K562 (cell line): ENCODE results near the gene GPRASP3. TPM values are rescaled to one million over a fixed set of nuclear protein-coding genes. Genes with fewer than 3 reads are reported as not detected.

Source experiments
- ATAC-seq: fragments of 200-7000 bp; cut with Tn5 transposase; 3 replicates; pipeline ENCODE4 v1.9.1; 2020; ENCODE audit warnings: moderate library complexity
- BruUV-seq: library from RNA; stranded (reverse); fragments of 400-500 nt; replicated peaks from 2 replicates; lab custom pipeline; 2021; lab: Mats Ljungman, UMichigan
- CTCF ChIA-PET: fragments of 300-600 bp; formaldehyde crosslinking; extraction: SDS; loops from one replicate; lab custom pipeline; 2021; ENCODE audit warnings: low intra/inter-chr PET ratio; lab: Yijun Ruan, JAX
- POLR2A ChIA-PET: fragments of 300-600, 350-650 bp; sonication (Branson Sonifier 250); formaldehyde crosslinking; extraction: SDS; loops from one replicate; lab custom pipeline; 2021; ENCODE audit warnings: antibody characterized with exemption, inconsistent platforms; lab: Yijun Ruan, JAX
- DNase-seq, 4 experiments: peaks; one replicate each; pipeline versions ENCODE4 v3.0.0 to v3.0.0-alpha.2; 2011 to 2018; ENCODE audit warnings: low spot score in 3 of 4, mixed read lengths in 3 of 4; ENCODE audit errors: extremely low read depth in 1 of 4
- FAIRE-seq: peaks from 2 replicates; lab custom pipeline; 2011; peaks lifted over from hg19 to GRCh38; lab: Jason Lieb, UNC
- H2AFZ ChIP-seq: 2 replicates; pipeline ENCODE4 v1.6.0; 2011; ENCODE audit warnings: low read depth, low read length, control low read depth, inconsistent platforms
- H3K27ac ChIP-seq: fragments of 200-600 bp; 3 replicates; pipeline ENCODE4 v1.8.0; 2011; ENCODE audit warnings: low read depth, mild to moderate bottlenecking, control low read depth, inconsistent platforms, low read length, moderate library complexity, mixed read lengths; ENCODE audit errors: extremely low read depth
- H3K27me3 ChIP-seq, 2 experiments: fragments of 300-600 bp in 1 of 2; 2 replicates in 1 of 2; 3 replicates in 1 of 2; pipeline versions ENCODE4 v1.6.0 to v1.8.0; 2011; ENCODE audit warnings: inconsistent platforms in 2 of 2, low read length in 2 of 2, mild to moderate bottlenecking in 1 of 2, mixed read lengths in 1 of 2, moderate library complexity in 1 of 2; ENCODE audit not compliant: control insufficient read depth in 2 of 2, insufficient read depth in 2 of 2
- H3K36me3 ChIP-seq: fragments of 300-600 bp; 3 replicates; pipeline ENCODE4 v1.8.0; 2011; ENCODE audit warnings: mild to moderate bottlenecking, low read length, inconsistent platforms; ENCODE audit not compliant: control insufficient read depth, insufficient read depth
- H3K4me1 ChIP-seq, 2 experiments: fragments of 200-600 bp in 1 of 2; replicated peaks in 1 of 2; 2 replicates in 1 of 2; 3 replicates in 1 of 2; pipeline versions ENCODE4 v1.5.1 to v1.8.0; 2011; ENCODE audit warnings: inconsistent platforms in 2 of 2, low read length in 2 of 2, mild to moderate bottlenecking in 1 of 2, mixed read lengths in 1 of 2, moderate library complexity in 1 of 2; ENCODE audit not compliant: control insufficient read depth in 2 of 2, insufficient read depth in 2 of 2
- H3K4me2 ChIP-seq: 2 replicates; pipeline ENCODE4 v1.6.1; 2011; ENCODE audit warnings: low read length, control low read depth, inconsistent platforms, mixed read lengths; ENCODE audit not compliant: insufficient read depth
- H3K4me3 ChIP-seq: fragments of 200-600 bp; sonication (generic), shearing (Covaris generic); 2 replicates; pipeline ENCODE4 v1.5.1; 2016; ENCODE audit warnings: control low read depth, inconsistent platforms
- H3K79me2 ChIP-seq: fragments of 200-600 bp; 3 replicates; pipeline ENCODE4 v1.8.0; 2011; ENCODE audit warnings: low read length, inconsistent platforms; ENCODE audit not compliant: control insufficient read depth, insufficient read depth
- H3K9ac ChIP-seq, 2 experiments: 2 replicates each; pipeline versions ENCODE4 v1.6.0 to v1.6.1; 2011; ENCODE audit warnings: low read depth in 2 of 2, low read length in 2 of 2, control low read depth in 1 of 2, inconsistent platforms in 1 of 2, mild to moderate bottlenecking in 1 of 2, mixed read lengths in 1 of 2; ENCODE audit not compliant: insufficient read depth in 1 of 2
- H3K9me1 ChIP-seq: one replicate; pipeline ENCODE4 v1.6.0; 2011; ENCODE audit warnings: inconsistent platforms, mild to moderate bottlenecking, low read length, moderate library complexity; ENCODE audit not compliant: control insufficient read depth, insufficient read depth
- H3K9me3 ChIP-seq: replicated peaks from 2 replicates; pipeline ENCODE4 v1.5.1; 2011; ENCODE audit warnings: low read depth, low read length, inconsistent platforms; ENCODE audit not compliant: control insufficient read depth, insufficient read depth
- H4K20me1 ChIP-seq: replicated peaks from 2 replicates; pipeline ENCODE4 v1.6.1; 2011; ENCODE audit warnings: low read length, inconsistent platforms, mixed read lengths; ENCODE audit not compliant: control insufficient read depth, insufficient read depth
- BHLHE40 ChIP-seq: IDR thresholded peaks from 2 replicates; pipeline ENCODE4 v1.6.1; 2011; ENCODE audit warnings: low read length, improper control_type of control experiment
- CUX1 ChIP-seq: fragments of 200-800 bp; sonication (Bioruptor generic); IDR thresholded peaks from 2 replicates; pipeline ENCODE4 v1.6.1; 2016; ENCODE audit warnings: missing genetic modification characterization, missing compliant biosample characterization
- GTF2E2 ChIP-seq: fragments of 200-800 bp; sonication (Bioruptor generic); IDR thresholded peaks from 2 replicates; pipeline ENCODE4 v1.6.1; 2016; ENCODE audit warnings: missing genetic modification characterization, missing compliant biosample characterization
- GTF2F1 ChIP-seq: IDR thresholded peaks from 2 replicates; pipeline ENCODE4 v1.6.1; 2011; ENCODE audit warnings: low read depth, low read length, improper control_type of control experiment
- L3MBTL2 ChIP-seq: fragments of 450-650 bp; IDR thresholded peaks from 2 replicates; pipeline ENCODE4 v1.6.1; 2016; ENCODE audit warnings: mild to moderate bottlenecking, moderate library complexity
- NELFE ChIP-seq: IDR thresholded peaks from 2 replicates; pipeline ENCODE4 v1.6.1; 2011; ENCODE audit warnings: mild to moderate bottlenecking; ENCODE audit not compliant: insufficient read depth, insufficient read length
- PHB ChIP-seq: fragments of 250-450 bp; sonication (Bioruptor Pico); IDR thresholded peaks from 2 replicates; pipeline ENCODE4 v1.5.0; 2021
- ZNF143 ChIP-seq: sonication (generic); formaldehyde crosslinking; IDR thresholded peaks from 2 replicates; pipeline ENCODE4 v1.9.0; 2022; ENCODE audit warnings: mild to moderate bottlenecking, missing genetic modification reagents
- ZNF23 ChIP-seq: fragments of 250-450 bp; sonication (Bioruptor Pico); IDR thresholded peaks from 2 replicates; pipeline ENCODE4 v1.4.0; 2020; ENCODE audit warnings: mild to moderate bottlenecking
- ZSCAN29 ChIP-seq: fragments of 450-650 bp; IDR thresholded peaks from 2 replicates; pipeline ENCODE4 v1.6.1; 2017
- in situ Hi-C: fragments of 300-500 bp; cut with MboI; formaldehyde crosslinking; loops from 4 replicates; pipeline ENCODE4 v1.15.0; 2018; ENCODE audit warnings: inconsistent platforms, mixed read lengths
- intact Hi-C: fragments of 100-400 bp; cut with micrococcal nuclease; formaldehyde crosslinking; loops from 2 replicates; pipeline ENCODE4 v1.14.2; 2022
- polyA plus RNA-seq, 8 experiments: library from polyadenylated mRNA; depleted of rRNA in 4 of 8; stranded (reverse) in 5 of 8; unstranded in 3 of 8; fragments of >200 nt; fragmentation: Nextera tagmentation in 2 of 8; fragmentation: Illumina TruSeq in 1 of 8; extraction: Ambion mirVana in 2 of 8; extraction: Trizol in 1 of 8; gene quantifications; 2 replicates each; pipeline versions ENCODE4 v1.2.1 to v1.2.3, GENCODE V29; 2011 to 2014; ENCODE audit warnings: inconsistent platforms in 1 of 8, missing spikeins in 1 of 8
- total RNA-seq, 7 experiments: library from RNA; depleted of rRNA in 6 of 7; stranded (reverse); fragments of >200 nt in 6 of 7; fragmentation: Illumina TruSeq in 2 of 7; extraction: Trizol in 2 of 7; gene quantifications; 2 replicates each; pipeline versions ENCODE4 v1.2.1 to v1.2.3, GENCODE V29; 2011 to 2021; ENCODE audit warnings: low replicate concordance in 1 of 7
- TF ChIP-seq, protein P1 (sequence below): fragments of 250-450 bp; sonication (Bioruptor Pico); IDR thresholded peaks from 2 replicates; pipeline ENCODE4 v1.4.0; 2020

The GPRASP3 gene
- total and polyA plus RNA-seq, 9 of the 15 experiments (the other 6 are each of a cell fraction or from before 2014, with no cell fraction given) = 0.50 to 1.9 (median 1.1) TPM

GRCh38 chrX:102696306-102696705, 24.2 kb upstream of the GPRASP3 start (continued):
- TF ChIP-seq, protein P1, sequence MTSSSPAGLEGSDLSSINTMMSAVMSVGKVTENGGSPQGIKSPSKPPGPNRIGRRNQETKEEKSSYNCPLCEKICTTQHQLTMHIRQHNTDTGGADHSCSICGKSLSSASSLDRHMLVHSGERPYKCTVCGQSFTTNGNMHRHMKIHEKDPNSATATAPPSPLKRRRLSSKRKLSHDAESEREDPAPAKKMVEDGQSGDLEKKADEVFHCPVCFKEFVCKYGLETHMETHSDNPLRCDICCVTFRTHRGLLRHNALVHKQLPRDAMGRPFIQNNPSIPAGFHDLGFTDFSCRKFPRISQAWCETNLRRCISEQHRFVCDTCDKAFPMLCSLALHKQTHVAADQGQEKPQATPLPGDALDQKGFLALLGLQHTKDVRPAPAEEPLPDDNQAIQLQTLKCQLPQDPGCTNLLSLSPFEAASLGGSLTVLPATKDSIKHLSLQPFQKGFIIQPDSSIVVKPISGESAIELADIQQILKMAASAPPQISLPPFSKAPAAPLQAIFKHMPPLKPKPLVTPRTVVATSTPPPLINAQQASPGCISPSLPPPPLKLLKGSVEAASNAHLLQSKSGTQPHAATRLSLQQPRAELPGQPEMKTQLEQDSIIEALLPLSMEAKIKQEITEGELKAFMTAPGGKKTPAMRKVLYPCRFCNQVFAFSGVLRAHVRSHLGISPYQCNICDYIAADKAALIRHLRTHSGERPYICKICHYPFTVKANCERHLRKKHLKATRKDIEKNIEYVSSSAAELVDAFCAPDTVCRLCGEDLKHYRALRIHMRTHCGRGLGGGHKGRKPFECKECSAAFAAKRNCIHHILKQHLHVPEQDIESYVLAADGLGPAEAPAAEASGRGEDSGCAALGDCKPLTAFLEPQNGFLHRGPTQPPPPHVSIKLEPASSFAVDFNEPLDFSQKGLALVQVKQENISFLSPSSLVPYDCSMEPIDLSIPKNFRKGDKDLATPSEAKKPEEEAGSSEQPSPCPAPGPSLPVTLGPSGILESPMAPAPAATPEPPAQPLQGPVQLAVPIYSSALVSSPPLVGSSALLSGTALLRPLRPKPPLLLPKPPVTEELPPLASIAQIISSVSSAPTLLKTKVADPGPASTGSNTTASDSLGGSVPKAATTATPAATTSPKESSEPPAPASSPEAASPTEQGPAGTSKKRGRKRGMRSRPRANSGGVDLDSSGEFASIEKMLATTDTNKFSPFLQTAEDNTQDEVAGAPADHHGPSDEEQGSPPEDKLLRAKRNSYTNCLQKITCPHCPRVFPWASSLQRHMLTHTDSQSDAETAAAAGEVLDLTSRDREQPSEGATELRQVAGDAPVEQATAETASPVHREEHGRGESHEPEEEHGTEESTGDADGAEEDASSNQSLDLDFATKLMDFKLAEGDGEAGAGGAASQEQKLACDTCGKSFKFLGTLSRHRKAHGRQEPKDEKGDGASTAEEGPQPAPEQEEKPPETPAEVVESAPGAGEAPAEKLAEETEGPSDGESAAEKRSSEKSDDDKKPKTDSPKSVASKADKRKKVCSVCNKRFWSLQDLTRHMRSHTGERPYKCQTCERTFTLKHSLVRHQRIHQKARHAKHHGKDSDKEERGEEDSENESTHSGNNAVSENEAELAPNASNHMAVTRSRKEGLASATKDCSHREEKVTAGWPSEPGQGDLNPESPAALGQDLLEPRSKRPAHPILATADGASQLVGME (CRISPR knock-in tag) = no peak
- no peak for TF ChIP-seq GTF2E2 (tag)
- no peak for TF ChIP-seq ZSCAN29

GRCh38 chrX:102697494-102697893, 23.0 kb upstream of the GPRASP3 start:
- H2AFZ ChIP-seq = no peak overlapping the region
- no peaks in the 10 kb centered on the region for H3K79me2 ChIP-seq
- FAIRE-seq = no peak
- H3K4me1 ChIP-seq = no peaks in the 10 kb centered on the region
- ATAC-seq = no peak
- in situ Hi-C loops = no loop called here
- no peaks in the 10 kb centered on the region for H3K36me3 ChIP-seq
- no peak for DNase-seq
- no peak overlapping the region for H3K4me2 ChIP-seq
- no peak overlapping the region for H3K27ac ChIP-seq
- H3K9me1 ChIP-seq = no peaks in the 10 kb centered on the region
- H3K9ac ChIP-seq = no peak overlapping the region
- H3K4me3 ChIP-seq = no peak overlapping the region
- CTCF ChIA-PET = no interaction called here
- no peaks in the 10 kb centered on the region for H4K20me1 ChIP-seq
- intact Hi-C loops = no loop called here
- no peaks in the 10 kb centered on the region for H3K9me3 ChIP-seq
- no TSS peak for BruUV-seq
- no peaks in the 10 kb centered on the region for H3K27me3 ChIP-seq
- POLR2A ChIA-PET = no interaction called here
- TF ChIP-seq ZNF143 (CRISPR knock-in tag) (no peak), GTF2F1 (no peak), BHLHE40 (no peak), CUX1 (CRISPR knock-in tag) (no peak), L3MBTL2 (no peak), PHB (no peak), NELFE (no peak), ZNF23 (CRISPR knock-in tag) (no peak)
